ENCODE measurements around the gene MFRP. TPM values are rescaled to one million over a fixed set of nuclear protein-coding genes. Genes with fewer than 3 reads are reported as not detected.

MFRP gene
- total and polyA plus RNA-seq, 9 of the 15 experiments (the other 6 are each of a cell fraction or from before 2014, with no cell fraction given): not detected

GRCh38 chr11:119377112-119377901 is 30.8 kb upstream of the MFRP start (continued):
- TF ChIP-seq, protein P1, sequence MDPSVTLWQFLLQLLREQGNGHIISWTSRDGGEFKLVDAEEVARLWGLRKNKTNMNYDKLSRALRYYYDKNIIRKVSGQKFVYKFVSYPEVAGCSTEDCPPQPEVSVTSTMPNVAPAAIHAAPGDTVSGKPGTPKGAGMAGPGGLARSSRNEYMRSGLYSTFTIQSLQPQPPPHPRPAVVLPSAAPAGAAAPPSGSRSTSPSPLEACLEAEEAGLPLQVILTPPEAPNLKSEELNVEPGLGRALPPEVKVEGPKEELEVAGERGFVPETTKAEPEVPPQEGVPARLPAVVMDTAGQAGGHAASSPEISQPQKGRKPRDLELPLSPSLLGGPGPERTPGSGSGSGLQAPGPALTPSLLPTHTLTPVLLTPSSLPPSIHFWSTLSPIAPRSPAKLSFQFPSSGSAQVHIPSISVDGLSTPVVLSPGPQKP (CRISPR knock-in tag; IDR thresholded peaks at IDR 0.05): no peak
- TF ChIP-seq NKRF (IDR thresholded peaks at IDR 0.05; ENCODE audit: borderline replicate concordance): no peak
- TF ChIP-seq ZNF146 (CRISPR knock-in tag; IDR thresholded peaks at IDR 0.05; ENCODE audit: unreplicated experiment): no peak
- no peak for TF ChIP-seq HNRNPUL1 (IDR thresholded peaks at IDR 0.05; ENCODE audit: low read length)
- TF ChIP-seq, protein P2, sequence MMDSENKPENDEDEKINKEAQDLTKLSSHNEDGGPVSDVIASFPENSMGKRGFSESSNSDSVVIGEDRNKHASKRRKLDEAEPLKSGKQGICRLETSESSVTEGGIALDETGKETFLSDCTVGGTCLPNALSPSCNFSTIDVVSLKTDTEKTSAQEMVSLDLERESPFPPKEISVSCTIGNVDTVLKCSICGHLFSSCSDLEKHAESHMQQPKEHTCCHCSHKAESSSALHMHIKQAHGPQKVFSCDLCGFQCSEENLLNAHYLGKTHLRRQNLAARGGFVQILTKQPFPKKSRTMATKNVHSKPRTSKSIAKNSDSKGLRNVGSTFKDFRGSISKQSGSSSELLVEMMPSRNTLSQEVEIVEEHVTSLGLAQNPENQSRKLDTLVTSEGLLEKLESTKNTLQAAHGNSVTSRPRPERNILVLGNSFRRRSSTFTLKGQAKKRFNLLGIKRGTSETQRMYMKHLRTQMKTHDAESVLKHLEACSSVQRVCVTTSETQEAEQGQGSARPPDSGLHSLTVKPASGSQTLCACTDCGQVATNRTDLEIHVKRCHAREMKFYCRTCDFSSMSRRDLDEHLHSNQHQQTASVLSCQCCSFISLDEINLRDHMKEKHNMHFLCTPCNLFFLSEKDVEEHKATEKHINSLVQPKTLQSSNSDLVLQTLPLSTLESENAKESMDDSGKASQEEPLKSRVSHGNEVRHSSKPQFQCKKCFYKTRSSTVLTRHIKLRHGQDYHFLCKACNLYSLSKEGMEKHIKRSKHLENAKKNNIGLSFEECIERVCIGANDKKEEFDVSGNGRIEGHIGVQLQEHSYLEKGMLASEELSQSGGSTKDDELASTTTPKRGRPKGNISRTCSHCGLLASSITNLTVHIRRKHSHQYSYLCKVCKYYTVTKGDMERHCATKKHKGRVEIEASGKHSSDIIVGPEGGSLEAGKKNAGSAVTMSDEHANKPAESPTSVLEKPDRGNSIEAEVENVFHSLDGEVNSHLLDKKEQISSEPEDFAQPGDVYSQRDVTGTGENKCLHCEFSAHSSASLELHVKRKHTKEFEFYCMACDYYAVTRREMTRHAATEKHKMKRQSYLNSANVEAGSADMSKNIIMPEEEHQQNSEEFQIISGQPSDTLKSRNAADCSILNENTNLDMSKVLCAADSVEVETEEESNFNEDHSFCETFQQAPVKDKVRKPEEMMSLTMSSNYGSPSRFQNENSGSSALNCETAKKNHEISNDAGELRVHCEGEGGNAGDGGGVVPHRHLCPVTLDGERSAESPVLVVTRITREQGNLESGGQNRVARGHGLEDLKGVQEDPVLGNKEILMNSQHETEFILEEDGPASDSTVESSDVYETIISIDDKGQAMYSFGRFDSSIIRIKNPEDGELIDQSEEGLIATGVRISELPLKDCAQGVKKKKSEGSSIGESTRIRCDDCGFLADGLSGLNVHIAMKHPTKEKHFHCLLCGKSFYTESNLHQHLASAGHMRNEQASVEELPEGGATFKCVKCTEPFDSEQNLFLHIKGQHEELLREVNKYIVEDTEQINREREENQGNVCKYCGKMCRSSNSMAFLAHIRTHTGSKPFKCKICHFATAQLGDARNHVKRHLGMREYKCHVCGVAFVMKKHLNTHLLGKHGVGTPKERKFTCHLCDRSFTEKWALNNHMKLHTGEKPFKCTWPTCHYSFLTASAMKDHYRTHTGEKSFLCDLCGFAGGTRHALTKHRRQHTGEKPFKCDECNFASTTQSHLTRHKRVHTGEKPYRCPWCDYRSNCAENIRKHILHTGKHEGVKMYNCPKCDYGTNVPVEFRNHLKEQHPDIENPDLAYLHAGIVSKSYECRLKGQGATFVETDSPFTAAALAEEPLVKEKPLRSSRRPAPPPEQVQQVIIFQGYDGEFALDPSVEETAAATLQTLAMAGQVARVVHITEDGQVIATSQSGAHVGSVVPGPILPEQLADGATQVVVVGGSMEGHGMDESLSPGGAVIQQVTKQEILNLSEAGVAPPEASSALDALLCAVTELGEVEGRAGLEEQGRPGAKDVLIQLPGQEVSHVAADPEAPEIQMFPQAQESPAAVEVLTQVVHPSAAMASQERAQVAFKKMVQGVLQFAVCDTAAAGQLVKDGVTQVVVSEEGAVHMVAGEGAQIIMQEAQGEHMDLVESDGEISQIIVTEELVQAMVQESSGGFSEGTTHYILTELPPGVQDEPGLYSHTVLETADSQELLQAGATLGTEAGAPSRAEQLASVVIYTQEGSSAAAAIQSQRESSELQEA (IDR thresholded peaks at IDR 0.05; ENCODE audit: low read depth): no peak
- TF ChIP-seq MEIS2 (IDR thresholded peaks at IDR 0.05; ENCODE audit: partially characterized antibody): no peak
- TF ChIP-seq, protein P3, sequence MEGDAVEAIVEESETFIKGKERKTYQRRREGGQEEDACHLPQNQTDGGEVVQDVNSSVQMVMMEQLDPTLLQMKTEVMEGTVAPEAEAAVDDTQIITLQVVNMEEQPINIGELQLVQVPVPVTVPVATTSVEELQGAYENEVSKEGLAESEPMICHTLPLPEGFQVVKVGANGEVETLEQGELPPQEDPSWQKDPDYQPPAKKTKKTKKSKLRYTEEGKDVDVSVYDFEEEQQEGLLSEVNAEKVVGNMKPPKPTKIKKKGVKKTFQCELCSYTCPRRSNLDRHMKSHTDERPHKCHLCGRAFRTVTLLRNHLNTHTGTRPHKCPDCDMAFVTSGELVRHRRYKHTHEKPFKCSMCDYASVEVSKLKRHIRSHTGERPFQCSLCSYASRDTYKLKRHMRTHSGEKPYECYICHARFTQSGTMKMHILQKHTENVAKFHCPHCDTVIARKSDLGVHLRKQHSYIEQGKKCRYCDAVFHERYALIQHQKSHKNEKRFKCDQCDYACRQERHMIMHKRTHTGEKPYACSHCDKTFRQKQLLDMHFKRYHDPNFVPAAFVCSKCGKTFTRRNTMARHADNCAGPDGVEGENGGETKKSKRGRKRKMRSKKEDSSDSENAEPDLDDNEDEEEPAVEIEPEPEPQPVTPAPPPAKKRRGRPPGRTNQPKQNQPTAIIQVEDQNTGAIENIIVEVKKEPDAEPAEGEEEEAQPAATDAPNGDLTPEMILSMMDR (IDR thresholded peaks at IDR 0.05 in 2 of 3, conservative IDR thresholded peaks at IDR 0.05 in 1 of 3; ENCODE audit: insufficient read depth in 2 of 3, low read depth in 1 of 3, low read length in 3 of 3): no peak
- TF ChIP-seq, protein P4, sequence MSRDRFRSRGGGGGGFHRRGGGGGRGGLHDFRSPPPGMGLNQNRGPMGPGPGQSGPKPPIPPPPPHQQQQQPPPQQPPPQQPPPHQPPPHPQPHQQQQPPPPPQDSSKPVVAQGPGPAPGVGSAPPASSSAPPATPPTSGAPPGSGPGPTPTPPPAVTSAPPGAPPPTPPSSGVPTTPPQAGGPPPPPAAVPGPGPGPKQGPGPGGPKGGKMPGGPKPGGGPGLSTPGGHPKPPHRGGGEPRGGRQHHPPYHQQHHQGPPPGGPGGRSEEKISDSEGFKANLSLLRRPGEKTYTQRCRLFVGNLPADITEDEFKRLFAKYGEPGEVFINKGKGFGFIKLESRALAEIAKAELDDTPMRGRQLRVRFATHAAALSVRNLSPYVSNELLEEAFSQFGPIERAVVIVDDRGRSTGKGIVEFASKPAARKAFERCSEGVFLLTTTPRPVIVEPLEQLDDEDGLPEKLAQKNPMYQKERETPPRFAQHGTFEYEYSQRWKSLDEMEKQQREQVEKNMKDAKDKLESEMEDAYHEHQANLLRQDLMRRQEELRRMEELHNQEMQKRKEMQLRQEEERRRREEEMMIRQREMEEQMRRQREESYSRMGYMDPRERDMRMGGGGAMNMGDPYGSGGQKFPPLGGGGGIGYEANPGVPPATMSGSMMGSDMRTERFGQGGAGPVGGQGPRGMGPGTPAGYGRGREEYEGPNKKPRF (IDR thresholded peaks at IDR 0.05; ENCODE audit: low read depth, low read length): no peak
- peak; percentile 36; the same call in 1 of the 2 replicates for TF ChIP-seq RBFOX2 (IDR thresholded peaks at IDR 0.05; ENCODE audit: low read depth, low read length)

Measured in K562 (cell line).